GM19240 (cell line): ENCODE data around the gene SKI.

Experiments used
- DNase-seq: peaks from one replicate; pipeline ENCODE4 v3.0.0; 2011; ENCODE audit warnings: low spot score; ENCODE audit not compliant: insufficient read length

The SKI gene

GRCh38 chr1:2351723-2352122 is 123.6 kb downstream of the SKI start:
- DNase-seq = no peak

- no peak for DNase-seq
These were observed 124.3 kb downstream of the SKI start for GRCh38 chr1:2352341-2352896.

- DNase-seq = no peak
These were observed 124.9 kb downstream of the SKI start for GRCh38 chr1:2352897-2353550.

GRCh38 chr1:2353551-2354438 is 125.7 kb downstream of the SKI start:
- DNase-seq = no peak

- no peak for DNase-seq
These were observed 126.6 kb downstream of the SKI start for GRCh38 chr1:2354511-2355372.

GRCh38 chr1:2355373-2356261 is 127.5 kb downstream of the SKI start:
- no peak for DNase-seq

- DNase-seq = no peak
These were observed 128.3 kb downstream of the SKI start for GRCh38 chr1:2356401-2356800.

GRCh38 chr1:2356911-2357845 is 129.1 kb downstream of the SKI start:
- no peak for DNase-seq

GRCh38 chr1:2358072-2358471 is 130.0 kb downstream of the SKI start:
- no peak for DNase-seq

- no peak for DNase-seq
These were observed 130.8 kb downstream of the SKI start for GRCh38 chr1:2358651-2359640.
